Right lobe of liver (tissue), 6 donors: Measurements from ENCODE around the gene PAFAH1B1. TPM values are rescaled to one million over a fixed set of nuclear protein-coding genes. Genes with fewer than 3 reads are reported as not detected.

Experiments used
- ATAC-seq, 4 donors: fragments of 200-7000 bp; cut with Tn5 transposase; one replicate each; pipeline ENCODE4 v1.9.1; 2020; ENCODE audit warnings: mild to moderate bottlenecking in 4 of 4, moderate library complexity in 4 of 4
- DNase-seq, 3 donors: peaks; one replicate each; pipeline ENCODE4 v3.0.0-alpha.2; 2020
- H3K27ac ChIP-seq, 3 donors: fragments of 200-600 bp; one replicate each; pipeline ENCODE4 v1.8.0; 2022
- H3K27me3 ChIP-seq, 2 donors: fragments of 200-600 bp; one replicate each; pipeline ENCODE4 v1.8.0; 2022
- H3K36me3 ChIP-seq, 4 donors: fragments of 200-600 bp; sonication (generic) in 1 of 4; one replicate each; pipeline versions ENCODE4 v1.5.1 to v1.8.0; 2017 to 2022; ENCODE audit warnings: control low read depth in 1 of 4
- H3K4me1 ChIP-seq, 4 donors: fragments of 200-600 bp; sonication (generic) in 1 of 4; one replicate each; pipeline versions ENCODE4 v1.5.1 to v1.8.0; 2017 to 2022; ENCODE audit warnings: control low read depth in 1 of 4
- H3K4me3 ChIP-seq, 3 donors: fragments of 200-600 bp; one replicate each; pipeline ENCODE4 v1.8.0; 2022
- H3K9me3 ChIP-seq, 4 donors: fragments of 200-600 bp; sonication (generic) in 1 of 4; one replicate each; pipeline versions ENCODE4 v1.5.1 to v1.8.0; 2017 to 2022; ENCODE audit warnings: control low read depth in 1 of 4
- POLR2A ChIP-seq: fragments of 450-650 bp; IDR thresholded peaks from one replicate; pipeline ENCODE4 v1.6.1; 2017; ENCODE audit warnings: antibody characterized with exemption, mild to moderate bottlenecking
- WGBS: methylation state at CpG from one replicate; pipeline ENCODE4 v1.1.6; 2018; ENCODE audit warnings: low coverage, low lambda C conversion rate; ENCODE audit not compliant: insufficient coverage; ENCODE audit errors: missing lambda C conversion rate; 5-methylcytosine and 5-hydroxymethylcytosine counted together
- intact Hi-C, 2 donors: fragments of 100-400 bp; cut with DNase I; formaldehyde crosslinking; loops; one replicate each; pipeline versions ENCODE4 v1.11.2 to v1.14.1; 2022
- microRNA-seq, 2 donors: library from miRNA; unstranded; fragments of <30 nt; microRNA quantifications; one replicate each; pipeline ENCODE4, GENCODE V29; 2019 to 2020
- small RNA-seq, 2 experiments: library from RNA; depleted of rRNA; stranded (forward); fragments of <200 nt; gene quantifications; one replicate each; pipeline ENCODE3, GENCODE V24; 2016
- total RNA-seq, 6 experiments: library from RNA; depleted of rRNA in 2 of 6; stranded (reverse); fragments of >200 nt in 2 of 6; fragmentation: NEBNext Ultra II Directional in 3 of 6; extraction: Animal tissue kit (Norgen Biotek cat#: 25700) in 3 of 6; gene quantifications; one replicate each; pipeline versions ENCODE4 v1.1.0 to v1.2.4, GENCODE V29; 2016 to 2023
- TF ChIP-seq, protein P1 (sequence below), 4 donors: fragments of 200-600 bp in 3 of 4; fragments of 450-650 bp in 1 of 4; IDR thresholded peaks; one replicate each; pipeline versions ENCODE4 v1.5.1 to v1.8.0; 2016 to 2022; ENCODE audit warnings: antibody characterized with exemption in 4 of 4, mild to moderate bottlenecking in 2 of 4
- donor health status: DM: no; HTN: yes; CAD: no.
- donor health status: DM: no; HTN: no; CAD: no.
- donor health status: DM: no; HTN: no; CAD: no.
- donor health status: DM: no; HTN: yes; CAD: no.
- donor health status: DM: no; HTN: yes; CAD: no.

Gene PAFAH1B1
- total RNA-seq, 6 experiments from 2014 or later, result 32.6 to 69.9 (median 42.2) TPM

DNA sequence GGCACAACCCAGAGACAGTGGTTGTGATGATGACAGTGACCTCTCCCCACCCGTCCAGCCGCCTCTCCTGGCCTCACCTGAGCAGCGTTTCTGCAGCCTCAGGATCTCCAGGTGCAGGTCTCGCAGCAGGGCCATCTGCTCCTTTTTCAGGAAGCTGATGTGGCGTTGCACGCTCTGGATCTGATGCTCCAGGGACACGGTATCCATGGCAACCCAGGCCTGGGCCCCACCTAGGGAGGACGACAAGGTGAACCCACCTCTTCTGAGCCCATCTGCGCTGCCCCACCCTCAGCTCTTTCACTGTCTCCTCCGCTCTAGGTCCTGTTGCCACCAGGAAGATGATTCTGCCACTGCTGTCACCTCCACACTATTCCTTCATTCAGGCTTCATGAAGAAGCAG lies 141.5 kb downstream of the PAFAH1B1 start:
- H3K36me3 ChIP-seq, result no peaks in the 10 kb centered on the region
- no peak for DNase-seq
- H3K27me3 ChIP-seq, result no peaks in the 10 kb centered on the region
- no peak overlapping the region for H3K27ac ChIP-seq
- TF ChIP-seq, protein P1, sequence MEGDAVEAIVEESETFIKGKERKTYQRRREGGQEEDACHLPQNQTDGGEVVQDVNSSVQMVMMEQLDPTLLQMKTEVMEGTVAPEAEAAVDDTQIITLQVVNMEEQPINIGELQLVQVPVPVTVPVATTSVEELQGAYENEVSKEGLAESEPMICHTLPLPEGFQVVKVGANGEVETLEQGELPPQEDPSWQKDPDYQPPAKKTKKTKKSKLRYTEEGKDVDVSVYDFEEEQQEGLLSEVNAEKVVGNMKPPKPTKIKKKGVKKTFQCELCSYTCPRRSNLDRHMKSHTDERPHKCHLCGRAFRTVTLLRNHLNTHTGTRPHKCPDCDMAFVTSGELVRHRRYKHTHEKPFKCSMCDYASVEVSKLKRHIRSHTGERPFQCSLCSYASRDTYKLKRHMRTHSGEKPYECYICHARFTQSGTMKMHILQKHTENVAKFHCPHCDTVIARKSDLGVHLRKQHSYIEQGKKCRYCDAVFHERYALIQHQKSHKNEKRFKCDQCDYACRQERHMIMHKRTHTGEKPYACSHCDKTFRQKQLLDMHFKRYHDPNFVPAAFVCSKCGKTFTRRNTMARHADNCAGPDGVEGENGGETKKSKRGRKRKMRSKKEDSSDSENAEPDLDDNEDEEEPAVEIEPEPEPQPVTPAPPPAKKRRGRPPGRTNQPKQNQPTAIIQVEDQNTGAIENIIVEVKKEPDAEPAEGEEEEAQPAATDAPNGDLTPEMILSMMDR (IDR thresholded peaks at IDR 0.05), result no peak
- no peak for TF ChIP-seq POLR2A
- no peaks in the 10 kb centered on the region for H3K9me3 ChIP-seq
- ATAC-seq, result no peak
- 73% methylated on average over 4 of the region's 10 CpGs for WGBS
- intact Hi-C loops, result no loop called here
- no peak overlapping the region for H3K4me3 ChIP-seq
- no peaks in the 10 kb centered on the region for H3K4me1 ChIP-seq

Small RNA genes lying within 50 kb of the gene (microRNA-seq; reads per million reads assigned to microRNA genes)
- 0 reads per million in 2 donors for gene MIR6776

Small RNA genes lying within 50 kb of the gene (small RNA-seq; reads per million reads assigned to genes)
- gene MIR6776 (0 reads per million in 2 experiments), gene RN7SL608P (0 reads per million in 2 experiments)

Other genes starting within 250 kb of the PAFAH1B1 start
- 10 to 100 TPM in 2 of 6 experiments, 1 to 10 TPM in 4; 3.3 to 12.6 (median 7.0) TPM for gene MNT, start 192.6 kb upstream of the PAFAH1B1 start, total RNA-seq
- gene METTL16, start 81.8 kb upstream of the PAFAH1B1 start, total RNA-seq, result 10 to 100 TPM in 1 of 6 experiments, 1 to 10 TPM in 5; 8.4 to 12.1 (median 9.3) TPM
- gene CLUH, start 118.1 kb downstream of the PAFAH1B1 start, total RNA-seq, result 100 to 1,000 TPM in 5 of 6 experiments, 10 to 100 TPM in 1; 88.9 to 224 (median 166) TPM
- gene CCDC92B, start 156.0 kb downstream of the PAFAH1B1 start, total RNA-seq, result not detected
- gene RAP1GAP2, start 202.8 kb downstream of the PAFAH1B1 start, total RNA-seq, result 1 to 10 TPM; 1.0 to 3.8 (median 1.8) TPM